D721Med (cell line): ENCODE data around the gene LRRC28.
A peak's percentile ranks its signal among the peaks of the same experiment; 100 is the strongest.

Source experiments
- DNase-seq: peaks from one replicate; pipeline ENCODE4 v3.0.0; 2011; ENCODE audit warnings: low spot score; ENCODE audit not compliant: insufficient read length
- FAIRE-seq: peaks from 2 replicates; lab custom pipeline; 2011; peaks lifted over from hg19 to GRCh38; lab: Jason Lieb, UNC
- TF ChIP-seq, protein P1 (sequence below): IDR thresholded peaks from 2 replicates; pipeline ENCODE4 v1.5.1; 2012; ENCODE audit warnings: mild to moderate bottlenecking, control low read depth; ENCODE audit not compliant: insufficient read depth; ENCODE audit errors: missing control alignments

LRRC28 gene

GRCh38 chr15:99250857-99251841 lies at the start of gene LRRC28:
Gene LRRC28, plus strand, starts transcription at chr15:99251481. Its CDS starts 4,477 bp downstream, at chr15:99255958.
- FAIRE-seq (peak; percentile 16), DNase-seq (peak; percentile 49)
- TF ChIP-seq, protein P1, sequence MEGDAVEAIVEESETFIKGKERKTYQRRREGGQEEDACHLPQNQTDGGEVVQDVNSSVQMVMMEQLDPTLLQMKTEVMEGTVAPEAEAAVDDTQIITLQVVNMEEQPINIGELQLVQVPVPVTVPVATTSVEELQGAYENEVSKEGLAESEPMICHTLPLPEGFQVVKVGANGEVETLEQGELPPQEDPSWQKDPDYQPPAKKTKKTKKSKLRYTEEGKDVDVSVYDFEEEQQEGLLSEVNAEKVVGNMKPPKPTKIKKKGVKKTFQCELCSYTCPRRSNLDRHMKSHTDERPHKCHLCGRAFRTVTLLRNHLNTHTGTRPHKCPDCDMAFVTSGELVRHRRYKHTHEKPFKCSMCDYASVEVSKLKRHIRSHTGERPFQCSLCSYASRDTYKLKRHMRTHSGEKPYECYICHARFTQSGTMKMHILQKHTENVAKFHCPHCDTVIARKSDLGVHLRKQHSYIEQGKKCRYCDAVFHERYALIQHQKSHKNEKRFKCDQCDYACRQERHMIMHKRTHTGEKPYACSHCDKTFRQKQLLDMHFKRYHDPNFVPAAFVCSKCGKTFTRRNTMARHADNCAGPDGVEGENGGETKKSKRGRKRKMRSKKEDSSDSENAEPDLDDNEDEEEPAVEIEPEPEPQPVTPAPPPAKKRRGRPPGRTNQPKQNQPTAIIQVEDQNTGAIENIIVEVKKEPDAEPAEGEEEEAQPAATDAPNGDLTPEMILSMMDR = no peak

- TF ChIP-seq, protein P1 = no peak
- FAIRE-seq = no peak
- DNase-seq = no peak
These were observed 49.1 kb upstream of the LRRC28 start for GRCh38 chr15:99202176-99202552.

- TF ChIP-seq, protein P1 = peak; percentile 5
- FAIRE-seq (no peak), DNase-seq (no peak)
These were observed 43.6 kb upstream of the LRRC28 start for GRCh38 chr15:99207672-99208071.

GRCh38 chr15:99209326-99209725 lies 42.0 kb upstream of the LRRC28 start:
- no peak for FAIRE-seq
- TF ChIP-seq, protein P1 = no peak
- no peak for DNase-seq

DNA sequence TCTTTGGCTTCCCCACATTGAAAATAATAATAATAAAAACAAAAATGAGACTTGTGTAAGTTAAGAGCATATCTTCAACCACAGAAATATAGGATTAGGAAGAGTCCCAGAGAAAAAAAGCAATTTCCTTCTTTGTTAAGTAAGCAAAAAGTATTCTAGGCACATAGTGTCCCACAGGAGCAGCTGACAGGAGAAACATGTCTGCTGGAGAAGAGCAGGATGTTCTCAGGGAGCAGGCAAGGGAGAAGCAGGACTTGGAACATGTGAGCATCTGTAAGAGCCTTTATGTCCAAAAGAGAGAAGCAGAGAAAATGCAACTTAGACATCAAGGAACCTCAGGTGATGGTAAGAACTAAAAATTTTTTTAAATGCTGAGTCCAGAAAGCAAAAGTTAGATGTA lies 40.9 kb upstream of the LRRC28 start:
- DNase-seq = no peak
- no peak for FAIRE-seq
- TF ChIP-seq, protein P1 = no peak

GRCh38 chr15:99211926-99212325 lies 39.4 kb upstream of the LRRC28 start:
- TF ChIP-seq, protein P1 = no peak
- no peak for FAIRE-seq
- DNase-seq = no peak

DNA sequence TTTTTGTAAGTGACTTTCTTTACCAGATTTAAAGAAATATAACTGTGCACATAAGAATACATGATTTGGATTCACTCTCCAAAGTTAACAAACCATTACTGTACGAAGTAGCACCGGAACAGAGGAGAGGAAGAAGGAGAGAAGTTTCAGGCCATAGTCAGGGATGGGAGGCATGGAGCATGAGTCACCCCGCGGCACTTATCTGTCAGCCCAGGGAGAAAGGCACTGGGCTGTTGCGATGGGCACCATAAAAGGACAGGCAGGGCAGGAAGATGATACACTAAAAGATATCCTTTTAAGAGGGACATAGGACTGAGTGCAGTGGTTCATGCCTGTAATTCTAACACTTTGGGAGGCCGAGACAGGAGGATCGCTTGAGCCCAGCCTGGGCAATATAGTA lies 38.9 kb upstream of the LRRC28 start:
- FAIRE-seq (no peak), DNase-seq (no peak)
- TF ChIP-seq, protein P1 = no peak
